Stimulated activated CD8-positive, alpha-beta memory T cell treated with anti-CD3 and anti-CD28 coated beads, Interleukin-7, amount 100 ng/mL, for 4 hours (primary cell): ENCODE results near the gene TEX54.
"Not testable (repeated sequence)": the region's sequence is repeated elsewhere in the genome, so short reads cannot be mapped to it uniquely, and the experiment has no call there.

Experiments used
- DNase-seq, 2 donors: peaks; one replicate each; pipeline ENCODE4 v3.0.0-alpha.2; 2020; ENCODE audit warnings: low read depth in 2 of 2

Gene TEX54

GRCh38 chr11:62855571-62856332, 23.1 kb upstream of the TEX54 start:
- peak; percentile 97 for DNase-seq

DNA sequence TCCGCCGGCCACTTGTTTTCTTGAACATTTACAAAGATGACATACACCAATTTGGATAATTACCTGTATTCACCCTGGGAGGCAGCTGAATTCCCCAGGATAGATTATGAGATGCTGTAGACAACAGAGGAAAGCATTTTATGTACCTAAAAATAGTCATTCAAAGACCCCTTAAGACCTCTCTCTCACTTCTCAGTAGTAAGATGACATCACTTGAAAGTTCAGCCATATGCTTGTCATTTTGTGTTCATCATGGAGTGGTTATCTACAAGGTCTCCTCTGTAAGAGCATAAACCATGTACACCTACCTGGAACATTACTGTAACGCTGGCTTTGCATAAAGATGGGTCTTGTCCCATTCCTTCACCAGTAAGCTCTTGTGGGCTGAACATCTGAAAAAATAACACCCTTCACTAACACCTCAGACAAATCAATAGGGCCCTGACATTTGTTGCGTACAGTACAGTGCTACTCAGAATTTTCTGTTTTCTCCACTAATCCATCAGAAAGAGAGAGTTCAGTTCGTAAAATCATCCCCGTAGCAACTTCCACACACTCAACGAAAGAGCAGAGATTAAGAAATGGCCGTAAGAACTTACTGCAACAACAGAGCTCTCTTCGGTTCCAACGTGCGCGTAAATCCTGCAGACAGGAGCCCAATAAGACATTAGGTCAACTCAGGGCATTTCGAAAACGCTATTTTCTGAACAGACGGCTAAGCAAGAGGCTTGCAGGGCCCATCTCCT, 22.4 kb upstream of the TEX54 start:
- DNase-seq: no peak

- DNase-seq: no peak
Observed at GRCh38 chr11:62854013-62854824, 21.6 kb upstream of the TEX54 start.

- DNase-seq: no peak
Observed at GRCh38 chr11:62853279-62853965, 20.8 kb upstream of the TEX54 start.

GRCh38 chr11:62852523-62853188, 20.0 kb upstream of the TEX54 start:
- DNase-seq: no peak

DNA sequence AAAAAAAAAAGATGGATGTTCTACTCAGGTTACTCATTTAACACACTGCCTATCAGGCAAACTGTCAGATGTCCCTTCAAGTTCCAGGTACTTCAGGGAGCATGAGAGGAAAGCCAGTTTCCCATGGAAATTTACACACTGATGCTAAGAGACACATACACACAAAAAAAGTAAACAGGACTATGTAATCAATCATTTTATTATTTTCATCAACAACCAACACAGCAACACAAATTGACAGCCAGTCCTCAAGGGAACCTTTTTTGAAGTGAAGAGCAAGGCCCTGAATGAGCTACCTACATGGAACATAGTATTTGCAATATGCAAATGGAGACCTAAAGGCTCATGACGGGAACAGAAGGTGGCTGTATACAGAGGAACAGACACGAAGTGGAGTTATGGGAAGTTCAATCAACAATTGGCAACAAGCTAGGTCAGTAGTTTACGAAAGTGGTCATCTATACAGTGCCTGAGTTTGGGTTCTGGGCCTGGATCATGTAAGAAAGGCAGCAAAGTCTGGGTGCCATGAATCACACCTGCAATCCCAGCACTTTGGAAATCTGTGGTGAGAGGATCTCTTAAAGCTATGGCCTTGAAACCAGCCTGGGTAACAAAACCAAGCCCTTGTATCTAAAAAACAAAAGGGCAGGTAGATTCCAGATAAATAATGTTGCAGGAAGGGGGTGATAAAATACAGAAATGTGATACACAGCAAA, 19.3 kb upstream of the TEX54 start:
- no peak for DNase-seq

- no peak for DNase-seq
Observed at GRCh38 chr11:62850911-62851806, 18.5 kb upstream of the TEX54 start.

- no peak for DNase-seq
Observed at GRCh38 chr11:62847767-62848314, 15.2 kb upstream of the TEX54 start.

DNA sequence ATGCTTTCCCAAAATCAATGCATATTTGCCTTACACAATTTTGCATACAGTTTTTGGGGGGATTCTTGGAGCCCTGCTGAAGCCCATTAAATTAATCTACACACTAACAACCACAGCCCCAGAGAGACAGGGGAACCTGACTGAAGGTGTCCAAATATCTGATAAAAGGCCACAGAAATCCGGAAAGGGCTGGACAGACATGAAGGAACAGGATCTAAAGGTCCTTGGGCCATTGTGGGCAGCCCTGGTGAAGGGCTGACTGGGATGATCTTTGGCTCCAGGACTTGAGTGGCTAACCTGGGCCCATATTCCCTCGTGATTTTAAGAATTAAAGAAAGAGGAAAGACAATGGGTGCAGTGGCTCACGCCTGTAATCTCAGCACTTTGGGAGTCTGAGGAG, 13.5 kb upstream of the TEX54 start:
- no peak for DNase-seq

GRCh38 chr11:62844154-62844553, 11.5 kb upstream of the TEX54 start:
- DNase-seq: no peak

DNA sequence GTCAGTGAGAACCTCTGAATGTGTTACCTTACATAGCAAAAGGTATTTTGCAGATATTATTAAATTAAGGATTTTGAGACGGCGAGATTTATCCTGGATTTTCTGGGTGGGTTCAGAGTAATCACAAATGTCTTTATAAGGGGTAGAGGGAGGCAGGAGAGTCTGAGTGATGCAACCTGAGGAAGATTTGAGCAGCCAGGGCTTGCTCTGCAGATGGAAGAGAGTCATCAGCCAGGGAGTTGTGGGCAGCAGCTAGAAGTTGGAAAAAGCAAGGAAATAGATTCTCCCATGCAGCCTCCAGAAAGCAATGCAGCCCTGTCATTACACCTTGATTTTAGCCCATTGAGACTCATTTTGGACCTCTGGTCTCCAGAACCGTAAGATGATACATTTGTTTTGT, 10.8 kb upstream of the TEX54 start:
- no peak for DNase-seq

DNA sequence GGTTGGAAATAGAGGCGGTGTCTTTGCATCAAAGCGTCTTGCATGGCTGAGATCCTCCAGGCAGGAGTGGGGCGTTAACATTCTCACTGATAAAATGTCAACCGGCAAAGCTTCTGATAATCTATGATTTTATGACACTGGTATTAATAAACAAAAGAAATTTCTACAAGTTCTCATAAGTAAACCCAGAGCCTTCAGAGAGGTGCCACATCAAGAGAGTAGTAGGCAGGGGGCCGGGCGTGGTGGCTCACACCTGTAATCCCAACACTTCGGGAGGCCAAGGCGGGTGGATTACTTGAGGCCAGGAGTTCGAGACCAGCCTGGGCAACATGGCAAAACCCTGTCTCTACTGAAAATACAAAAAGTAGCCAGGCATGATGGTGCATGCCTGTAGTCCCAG, 10.2 kb upstream of the TEX54 start:
- DNase-seq: not testable (repeated sequence)

DNA sequence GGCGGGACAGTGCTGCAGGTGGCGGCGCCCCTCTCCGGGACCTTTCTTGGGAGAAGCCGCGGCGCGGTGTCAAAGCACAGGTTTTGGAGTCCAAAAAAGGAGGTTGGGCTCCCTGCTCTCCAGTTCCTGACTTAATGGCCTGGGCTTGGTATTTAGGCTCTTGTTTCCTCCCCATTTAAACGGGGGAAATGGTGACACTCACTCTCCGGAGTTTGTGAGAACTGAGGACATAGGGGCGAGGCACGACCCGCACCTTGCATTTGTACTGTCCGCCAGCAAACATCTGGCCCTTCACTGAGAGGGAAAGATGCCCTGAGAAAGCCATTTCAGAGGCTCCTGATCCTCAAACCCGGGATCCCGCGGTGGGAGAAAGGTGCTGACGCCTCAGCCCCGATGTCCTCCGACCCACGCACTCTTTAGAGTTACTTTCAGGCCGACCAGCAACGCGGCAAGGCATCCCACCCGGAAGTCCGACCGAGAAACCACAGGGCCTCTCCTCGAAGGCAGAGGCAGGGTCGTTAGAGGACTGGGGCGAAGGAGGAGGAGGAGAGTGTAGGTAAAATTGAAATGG, 9.6 kb upstream of the TEX54 start:
- peak in 1 of 2 donors; percentile 24 for DNase-seq

- peak; percentile 66 to 78 for DNase-seq
Observed at GRCh38 chr11:62841361-62842170, 8.9 kb upstream of the TEX54 start.

DNA sequence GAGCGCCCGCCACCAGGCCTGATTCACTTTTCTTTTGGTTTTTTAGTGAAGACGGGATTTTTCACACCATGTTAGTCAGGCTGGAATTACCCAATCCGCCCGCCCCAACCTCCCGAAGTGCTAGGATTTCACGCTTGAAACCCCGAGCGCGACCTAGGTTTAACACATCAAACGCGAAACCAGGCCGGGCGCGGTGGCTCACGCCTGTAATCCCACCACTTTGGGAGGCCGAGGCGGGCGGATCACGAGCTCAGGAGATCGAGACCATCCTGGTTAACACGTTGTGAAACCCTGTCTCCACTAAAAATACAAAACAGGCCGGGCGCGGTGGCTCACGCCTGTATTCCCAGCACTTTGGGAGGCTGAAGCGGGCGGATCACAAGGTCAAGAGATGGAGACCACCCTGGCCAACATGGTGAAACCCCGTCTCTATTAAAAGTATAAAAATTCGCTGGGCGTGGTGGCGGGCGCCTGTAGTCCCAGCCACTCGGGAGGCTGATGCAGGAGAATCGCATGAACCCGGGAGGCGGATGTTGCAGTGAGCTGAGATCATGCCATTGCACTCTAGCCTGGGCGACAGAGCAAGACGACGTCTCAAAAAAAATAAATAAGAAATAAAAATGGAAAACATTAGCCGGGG, 8.2 kb upstream of the TEX54 start:
- peak; percentile 71 for DNase-seq

DNA sequence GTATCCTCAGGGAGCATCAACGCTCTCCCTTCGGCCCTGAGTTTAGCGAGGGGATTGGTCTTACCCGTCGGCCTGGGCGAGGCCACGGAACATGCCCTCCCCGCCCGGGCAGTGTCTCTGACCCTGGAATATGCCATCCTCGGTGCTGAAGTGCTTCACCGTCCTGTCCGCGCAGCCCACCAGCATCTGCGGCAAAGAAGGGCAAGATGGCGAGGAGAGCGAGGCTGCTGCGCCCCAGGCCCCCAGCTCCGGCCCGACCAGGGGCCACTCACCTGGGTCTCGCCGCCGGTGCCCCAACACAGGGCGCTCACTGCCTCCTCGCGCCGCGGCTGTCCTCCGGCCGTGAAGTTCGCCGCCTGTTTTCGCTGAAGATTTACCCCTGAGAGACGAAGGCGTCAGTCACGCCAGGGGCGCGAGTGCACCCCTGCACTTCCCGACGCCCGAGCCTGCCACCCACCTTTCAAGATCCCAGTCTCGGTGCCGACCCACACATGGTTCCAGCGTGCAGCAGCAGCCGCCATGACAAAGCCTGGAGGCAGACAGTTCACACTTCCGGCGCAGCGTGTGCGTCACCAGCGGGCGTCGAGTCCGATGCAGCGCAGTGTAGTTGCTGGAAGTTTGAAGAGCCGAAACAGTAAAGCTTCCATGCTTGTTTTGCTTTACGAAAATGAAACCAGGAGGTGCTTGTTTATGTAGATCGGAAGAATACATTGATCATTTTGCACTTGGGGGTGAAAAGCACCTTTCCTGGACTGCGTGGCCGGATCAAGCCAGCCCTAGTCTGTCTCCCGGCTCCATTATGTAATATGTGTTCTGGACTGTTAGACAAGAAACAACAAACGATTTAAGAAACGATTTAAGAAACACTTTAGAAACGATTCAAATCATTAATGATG, 6.7 kb upstream of the TEX54 start, which contains the start of gene WDR74:
TSS of gene WDR74 (minus strand) at position 541 of the 896 bp plus-strand sequence. CDS start at position 521, 20 bp downstream.
- DNase-seq: peak; percentile 89 to 92
